Stimulated activated CD8-positive, alpha-beta memory T cell treated with anti-CD3 and anti-CD28 coated beads, Interleukin-2, amount 100 ng/mL, for 1 hour (primary cell): ENCODE measurements around the gene ALDH3B2.
"Not testable (repeated sequence)": the region's sequence is repeated elsewhere in the genome, so short reads cannot be mapped to it uniquely, and the experiment has no call there.

Experiments
- DNase-seq, 2 donors: peaks; one replicate each; pipeline ENCODE4 v3.0.0-alpha.2; 2020; ENCODE audit warnings: low read depth in 2 of 2

ALDH3B2 gene

GRCh38 chr11:67674442-67674871, at the start of gene ALDH3B2:
ALDH3B2 (minus strand) TSS chr11:67674623; CDS start chr11:67666935, 7,688 bp downstream.
- DNase-seq: no peak

GRCh38 chr11:67723036-67723435, 48.6 kb upstream of the ALDH3B2 start:
- DNase-seq: not testable (repeated sequence)

GRCh38 chr11:67716226-67716625, 41.8 kb upstream of the ALDH3B2 start:
- DNase-seq: not testable (repeated sequence)

GRCh38 chr11:67715801-67716200, 41.4 kb upstream of the ALDH3B2 start:
- not testable (repeated sequence) for DNase-seq

GRCh38 chr11:67713892-67714509, 39.6 kb upstream of the ALDH3B2 start:
- peak in 1 of 2 donors; percentile 20 for DNase-seq

- not testable (repeated sequence) for DNase-seq
Measured at GRCh38 chr11:67711676-67712075, 37.3 kb upstream of the ALDH3B2 start.

GRCh38 chr11:67711212-67711611, 36.8 kb upstream of the ALDH3B2 start:
- DNase-seq: not testable (repeated sequence)

GRCh38 chr11:67709806-67710205, 35.4 kb upstream of the ALDH3B2 start:
- DNase-seq: not testable (repeated sequence)

- no peak for DNase-seq
Measured at GRCh38 chr11:67705264-67705663, 30.8 kb upstream of the ALDH3B2 start.

- DNase-seq: no peak
Measured at GRCh38 chr11:67704524-67704923, 30.1 kb upstream of the ALDH3B2 start.

GRCh38 chr11:67703709-67704108, 29.3 kb upstream of the ALDH3B2 start:
- DNase-seq: not testable (repeated sequence)

- DNase-seq: no peak
Measured at GRCh38 chr11:67700548-67701262, 26.3 kb upstream of the ALDH3B2 start.

- DNase-seq: no peak
Measured at GRCh38 chr11:67700141-67700540, 25.7 kb upstream of the ALDH3B2 start.

- no peak for DNase-seq
Measured at GRCh38 chr11:67699521-67699920, 25.1 kb upstream of the ALDH3B2 start.

GRCh38 chr11:67698247-67698646, 23.8 kb upstream of the ALDH3B2 start:
- DNase-seq: no peak

GRCh38 chr11:67697846-67698245, 23.4 kb upstream of the ALDH3B2 start:
- DNase-seq: no peak

GRCh38 chr11:67696998-67697397, 22.6 kb upstream of the ALDH3B2 start:
- no peak for DNase-seq

- DNase-seq: no peak
Measured at GRCh38 chr11:67695606-67696005, 21.2 kb upstream of the ALDH3B2 start.

- DNase-seq: no peak
Measured at GRCh38 chr11:67694875-67695555, 20.6 kb upstream of the ALDH3B2 start.

- DNase-seq: no peak
Measured at GRCh38 chr11:67691149-67691548, 16.7 kb upstream of the ALDH3B2 start.

GRCh38 chr11:67689178-67689577, 14.8 kb upstream of the ALDH3B2 start:
- no peak for DNase-seq

GRCh38 chr11:67687986-67688385, 13.6 kb upstream of the ALDH3B2 start:
- no peak for DNase-seq
